HEK293 (cell line): ENCODE data around the gene PEAK3.

Source experiments
- GLI2 ChIP-seq: fragments of 450-650 bp; formaldehyde crosslinking; IDR thresholded peaks from 2 replicates; pipeline ENCODE4; 2017; ENCODE audit warnings: missing biosample characterization, missing genetic modification characterization, low read depth, borderline replicate concordance
- YY1 ChIP-seq: fragments of 450-650 bp; formaldehyde crosslinking; IDR thresholded peaks from 2 replicates; pipeline ENCODE4 v1.5.1; 2018; ENCODE audit warnings: missing biosample characterization, missing genetic modification characterization
- ZBTB1 ChIP-seq: fragments of 450-650 bp; formaldehyde crosslinking; IDR thresholded peaks from 2 replicates; pipeline ENCODE4 v1.5.1; 2016; ENCODE audit warnings: missing biosample characterization, missing genetic modification characterization
- ZBTB44 ChIP-seq: fragments of 450-650 bp; IDR thresholded peaks from 2 replicates; pipeline ENCODE4 v1.5.1; 2018; ENCODE audit warnings: missing biosample characterization, mild to moderate bottlenecking, missing genetic modification characterization
- ZFP3 ChIP-seq: fragments of 450-650 bp; formaldehyde crosslinking; IDR thresholded peaks from 2 replicates; pipeline ENCODE4 v1.5.1; 2016; ENCODE audit warnings: low read depth, missing biosample characterization, missing genetic modification characterization
- ZNF23 ChIP-seq: fragments of 450-650 bp; formaldehyde crosslinking; IDR thresholded peaks from 2 replicates; pipeline ENCODE4 v1.5.1; 2016; ENCODE audit warnings: missing biosample characterization, missing genetic modification characterization, borderline replicate concordance
- ZNF248 ChIP-seq: fragments of 450-650 bp; formaldehyde crosslinking; IDR thresholded peaks from 2 replicates; pipeline ENCODE4 v1.5.1; 2017; ENCODE audit warnings: missing biosample characterization, missing genetic modification characterization
- ZNF266 ChIP-seq: fragments of 450-650 bp; formaldehyde crosslinking; IDR thresholded peaks from 2 replicates; pipeline ENCODE4 v1.5.1; 2016; ENCODE audit warnings: missing biosample characterization, missing genetic modification characterization, low read depth
- ZNF274 ChIP-seq, 2 experiments: fragments of 200-500 bp in 1 of 2; fragments of 450-650 bp in 1 of 2; sonication (Bioruptor generic) in 1 of 2; formaldehyde crosslinking in 1 of 2; IDR thresholded peaks; 2 replicates each; pipeline versions ENCODE4 v1.5.1 to v1.6.1; 2014 to 2016; ENCODE audit warnings: borderline replicate concordance in 1 of 2, inconsistent platforms in 1 of 2, low read length in 1 of 2, missing biosample characterization in 1 of 2, missing genetic modification characterization in 1 of 2
- ZNF362 ChIP-seq: fragments of 450-650 bp; formaldehyde crosslinking; IDR thresholded peaks from 2 replicates; pipeline ENCODE4 v1.5.1; 2016; ENCODE audit warnings: missing biosample characterization, missing genetic modification characterization
- ZNF501 ChIP-seq: fragments of 450-650 bp; formaldehyde crosslinking; IDR thresholded peaks from 2 replicates; pipeline ENCODE4 v1.5.1; 2016; ENCODE audit warnings: missing biosample characterization, missing genetic modification characterization
- TF ChIP-seq, protein P1 (sequence below): fragments of 450-650 bp; formaldehyde crosslinking; IDR thresholded peaks from 2 replicates; pipeline ENCODE4 v1.5.1; 2016; ENCODE audit warnings: missing biosample characterization, missing genetic modification characterization
- TF ChIP-seq, protein P2 (sequence below): fragments of 450-650 bp; formaldehyde crosslinking; IDR thresholded peaks from 2 replicates; pipeline ENCODE4 v1.5.1; 2016; ENCODE audit warnings: missing biosample characterization, missing genetic modification characterization
- TF ChIP-seq, protein P3 (sequence below): fragments of 450-650 bp; formaldehyde crosslinking; conservative IDR thresholded peaks from 2 replicates; pipeline ENCODE4 v1.5.1; 2016; ENCODE audit warnings: low read depth, missing biosample characterization, missing genetic modification characterization

DNA sequence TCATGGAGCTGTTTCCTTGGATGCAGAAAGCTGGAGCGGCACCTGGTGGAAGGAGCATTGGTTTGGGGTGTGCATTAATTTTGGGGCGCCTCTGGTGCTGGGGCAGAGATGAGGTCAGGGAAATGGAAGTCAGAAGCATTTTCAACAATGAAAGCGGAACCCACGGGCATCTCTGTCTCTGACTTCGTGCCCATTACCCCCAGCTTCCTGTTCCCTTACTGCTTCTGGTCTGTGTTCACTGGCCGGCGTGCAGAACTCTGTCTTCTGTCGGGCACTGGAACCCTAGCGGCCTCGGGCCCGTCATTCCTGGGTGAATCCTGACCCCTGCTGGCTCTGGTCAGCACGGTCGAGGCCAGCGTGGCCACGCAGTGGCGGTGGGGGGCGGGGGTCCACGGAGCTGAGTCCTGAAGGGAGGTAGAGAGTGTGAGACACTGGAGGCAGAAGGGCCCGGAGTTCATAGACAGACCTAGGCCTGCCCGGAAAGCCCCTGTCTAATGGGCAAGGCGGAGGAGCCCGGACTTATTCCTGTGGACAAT lies 33.9 kb upstream of the PEAK3 start:
- no peak for TF ChIP-seq ZBTB44
- TF ChIP-seq ZNF266 (tag by site-specific recombination) = no peak
- TF ChIP-seq, protein P1, sequence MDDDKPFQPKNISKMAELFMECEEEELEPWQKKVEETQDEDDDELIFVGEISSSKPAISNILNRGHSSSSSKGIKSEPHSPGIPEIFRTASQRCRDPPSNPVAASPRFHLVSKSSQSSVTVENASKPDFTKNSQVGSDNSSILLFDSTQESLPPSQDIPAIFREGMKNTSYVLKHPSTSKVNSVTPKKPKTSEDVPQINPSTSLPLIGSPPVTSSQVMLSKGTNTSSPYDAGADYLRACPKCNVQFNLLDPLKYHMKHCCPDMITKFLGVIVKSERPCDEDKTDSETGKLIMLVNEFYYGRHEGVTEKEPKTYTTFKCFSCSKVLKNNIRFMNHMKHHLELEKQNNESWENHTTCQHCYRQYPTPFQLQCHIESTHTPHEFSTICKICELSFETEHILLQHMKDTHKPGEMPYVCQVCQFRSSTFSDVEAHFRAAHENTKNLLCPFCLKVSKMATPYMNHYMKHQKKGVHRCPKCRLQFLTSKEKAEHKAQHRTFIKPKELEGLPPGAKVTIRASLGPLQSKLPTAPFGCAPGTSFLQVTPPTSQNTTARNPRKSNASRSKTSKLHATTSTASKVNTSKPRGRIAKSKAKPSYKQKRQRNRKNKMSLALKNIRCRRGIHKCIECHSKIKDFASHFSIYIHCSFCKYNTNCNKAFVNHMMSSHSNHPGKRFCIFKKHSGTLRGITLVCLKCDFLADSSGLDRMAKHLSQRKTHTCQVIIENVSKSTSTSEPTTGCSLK (tag by site-specific recombination) = no peak
- TF ChIP-seq, protein P2, sequence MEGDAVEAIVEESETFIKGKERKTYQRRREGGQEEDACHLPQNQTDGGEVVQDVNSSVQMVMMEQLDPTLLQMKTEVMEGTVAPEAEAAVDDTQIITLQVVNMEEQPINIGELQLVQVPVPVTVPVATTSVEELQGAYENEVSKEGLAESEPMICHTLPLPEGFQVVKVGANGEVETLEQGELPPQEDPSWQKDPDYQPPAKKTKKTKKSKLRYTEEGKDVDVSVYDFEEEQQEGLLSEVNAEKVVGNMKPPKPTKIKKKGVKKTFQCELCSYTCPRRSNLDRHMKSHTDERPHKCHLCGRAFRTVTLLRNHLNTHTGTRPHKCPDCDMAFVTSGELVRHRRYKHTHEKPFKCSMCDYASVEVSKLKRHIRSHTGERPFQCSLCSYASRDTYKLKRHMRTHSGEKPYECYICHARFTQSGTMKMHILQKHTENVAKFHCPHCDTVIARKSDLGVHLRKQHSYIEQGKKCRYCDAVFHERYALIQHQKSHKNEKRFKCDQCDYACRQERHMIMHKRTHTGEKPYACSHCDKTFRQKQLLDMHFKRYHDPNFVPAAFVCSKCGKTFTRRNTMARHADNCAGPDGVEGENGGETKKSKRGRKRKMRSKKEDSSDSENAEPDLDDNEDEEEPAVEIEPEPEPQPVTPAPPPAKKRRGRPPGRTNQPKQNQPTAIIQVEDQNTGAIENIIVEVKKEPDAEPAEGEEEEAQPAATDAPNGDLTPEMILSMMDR (tag by site-specific recombination) = no peak
- TF ChIP-seq ZFP3 (tag by site-specific recombination) = no peak
- no peak for TF ChIP-seq ZNF248 (tag by site-specific recombination)
- no peak for TF ChIP-seq ZNF501 (tag by site-specific recombination)
- no peak for TF ChIP-seq ZNF274 (IDR thresholded peaks at IDR 0.05; ENCODE audit: low read length)
- no peak for TF ChIP-seq ZNF274 (tag by site-specific recombination; IDR thresholded peaks at IDR 0.05; ENCODE audit: borderline replicate concordance)
- no peak for TF ChIP-seq YY1 (tag by site-specific recombination)
- no peak for TF ChIP-seq GLI2 (tag by site-specific recombination)
- TF ChIP-seq, protein P3, sequence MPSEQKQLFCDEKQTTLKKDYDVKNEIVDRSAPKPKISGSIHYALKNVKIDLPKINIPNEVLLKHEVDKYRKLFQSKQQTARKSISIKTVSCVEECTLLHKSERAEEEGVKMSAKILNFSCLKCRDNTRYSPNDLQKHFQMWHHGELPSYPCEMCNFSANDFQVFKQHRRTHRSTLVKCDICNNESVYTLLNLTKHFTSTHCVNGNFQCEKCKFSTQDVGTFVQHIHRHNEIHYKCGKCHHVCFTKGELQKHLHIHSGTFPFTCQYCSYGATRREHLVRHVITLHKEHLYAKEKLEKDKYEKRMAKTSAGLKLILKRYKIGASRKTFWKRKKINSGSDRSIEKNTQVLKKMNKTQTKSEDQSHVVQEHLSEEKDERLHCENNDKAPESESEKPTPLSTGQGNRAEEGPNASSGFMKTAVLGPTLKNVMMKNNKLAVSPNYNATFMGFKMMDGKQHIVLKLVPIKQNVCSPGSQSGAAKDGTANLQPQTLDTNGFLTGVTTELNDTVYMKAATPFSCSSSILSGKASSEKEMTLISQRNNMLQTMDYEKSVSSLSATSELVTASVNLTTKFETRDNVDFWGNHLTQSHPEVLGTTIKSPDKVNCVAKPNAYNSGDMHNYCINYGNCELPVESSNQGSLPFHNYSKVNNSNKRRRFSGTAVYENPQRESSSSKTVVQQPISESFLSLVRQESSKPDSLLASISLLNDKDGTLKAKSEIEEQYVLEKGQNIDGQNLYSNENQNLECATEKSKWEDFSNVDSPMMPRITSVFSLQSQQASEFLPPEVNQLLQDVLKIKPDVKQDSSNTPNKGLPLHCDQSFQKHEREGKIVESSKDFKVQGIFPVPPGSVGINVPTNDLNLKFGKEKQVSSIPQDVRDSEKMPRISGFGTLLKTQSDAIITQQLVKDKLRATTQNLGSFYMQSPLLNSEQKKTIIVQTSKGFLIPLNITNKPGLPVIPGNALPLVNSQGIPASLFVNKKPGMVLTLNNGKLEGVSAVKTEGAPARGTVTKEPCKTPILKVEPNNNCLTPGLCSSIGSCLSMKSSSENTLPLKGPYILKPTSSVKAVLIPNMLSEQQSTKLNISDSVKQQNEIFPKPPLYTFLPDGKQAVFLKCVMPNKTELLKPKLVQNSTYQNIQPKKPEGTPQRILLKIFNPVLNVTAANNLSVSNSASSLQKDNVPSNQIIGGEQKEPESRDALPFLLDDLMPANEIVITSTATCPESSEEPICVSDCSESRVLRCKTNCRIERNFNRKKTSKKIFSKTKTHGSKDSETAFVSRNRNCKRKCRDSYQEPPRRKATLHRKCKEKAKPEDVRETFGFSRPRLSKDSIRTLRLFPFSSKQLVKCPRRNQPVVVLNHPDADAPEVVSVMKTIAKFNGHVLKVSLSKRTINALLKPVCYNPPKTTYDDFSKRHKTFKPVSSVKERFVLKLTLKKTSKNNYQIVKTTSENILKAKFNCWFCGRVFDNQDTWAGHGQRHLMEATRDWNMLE (tag by site-specific recombination) = no peak
- no peak for TF ChIP-seq ZNF23 (tag by site-specific recombination)
- TF ChIP-seq ZNF362 (tag by site-specific recombination) = no peak
- no peak for TF ChIP-seq ZBTB1 (tag by site-specific recombination)
